SK-N-MC (cell line): ENCODE measurements around the gene ERF.

Experiments
- FOXP2 ChIP-seq: optimal IDR thresholded peaks from 2 replicates; pipeline ENCODE3; 2011; ENCODE audit warnings: mild to moderate bottlenecking, moderate library complexity; ENCODE audit not compliant: insufficient read depth; ENCODE audit errors: extremely low read length, control extremely low read depth
- POLR2AphosphoS5 ChIP-seq: IDR thresholded peaks from 2 replicates; pipeline ENCODE4 v1.6.1; 2012; ENCODE audit warnings: mild to moderate bottlenecking, low read depth, low read length, borderline replicate concordance

DNA sequence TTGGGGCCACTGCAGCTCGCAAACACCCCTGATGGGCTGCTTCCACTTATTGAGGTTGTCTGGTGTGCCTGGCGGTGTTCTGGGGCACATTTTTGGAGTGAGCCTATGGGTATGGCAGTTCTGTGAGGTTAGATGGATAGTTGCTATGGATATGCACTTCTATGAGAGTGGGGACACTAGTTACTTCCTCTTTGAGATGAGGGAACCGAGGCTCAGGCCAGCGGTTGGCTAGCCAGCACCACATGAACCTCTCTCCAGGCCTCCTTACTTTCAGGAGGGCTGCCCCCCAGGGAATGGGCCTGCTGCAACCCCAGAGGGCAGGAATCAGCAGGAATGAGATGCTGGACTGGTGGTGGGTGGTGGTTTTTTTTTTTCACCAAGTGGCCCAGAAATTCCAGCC is 33.5 kb upstream of the ERF start:
- TF ChIP-seq FOXP2 = no peak
- no peak for TF ChIP-seq POLR2AphosphoS5
